HK-2 (cell line): ENCODE measurements around the gene ACTL10.
"Not testable (repeated sequence)": the region's sequence is repeated elsewhere in the genome, so short reads cannot be mapped to it uniquely, and the experiment has no call there.

Experiments used
- DNase-seq: peaks from one replicate; pipeline ENCODE4 v3.0.0-alpha.2; 2018; ENCODE audit not compliant: unreplicated experiment

The ACTL10 gene

DNA sequence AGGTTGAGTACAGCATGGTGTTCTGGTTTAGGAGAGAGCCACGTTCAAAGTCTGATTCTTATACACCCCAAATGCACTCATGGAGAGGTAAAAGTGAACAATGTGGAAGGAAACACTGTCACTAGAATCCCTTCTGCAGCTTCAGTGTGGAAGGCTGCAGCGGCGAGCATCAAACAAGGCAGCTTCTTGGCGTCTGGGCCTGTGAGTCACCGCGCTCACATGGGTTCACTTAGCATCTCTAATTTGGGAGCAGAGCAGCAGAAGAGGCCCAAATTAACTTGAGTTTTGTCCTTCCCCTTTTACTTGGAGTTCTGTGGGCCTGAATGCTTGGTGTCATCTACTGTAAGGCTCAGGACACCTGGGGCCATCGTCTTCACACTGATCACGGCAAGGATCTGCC lies 30.4 kb downstream of the ACTL10 start:
- no peak for DNase-seq

GRCh38 chr20:33698966-33699365 lies 32.2 kb downstream of the ACTL10 start:
- not testable (repeated sequence) for DNase-seq

GRCh38 chr20:33700696-33701441 lies 34.1 kb downstream of the ACTL10 start:
- DNase-seq, result not testable (repeated sequence)

GRCh38 chr20:33701629-33702450 lies 35.1 kb downstream of the ACTL10 start:
- DNase-seq, result no peak

DNA sequence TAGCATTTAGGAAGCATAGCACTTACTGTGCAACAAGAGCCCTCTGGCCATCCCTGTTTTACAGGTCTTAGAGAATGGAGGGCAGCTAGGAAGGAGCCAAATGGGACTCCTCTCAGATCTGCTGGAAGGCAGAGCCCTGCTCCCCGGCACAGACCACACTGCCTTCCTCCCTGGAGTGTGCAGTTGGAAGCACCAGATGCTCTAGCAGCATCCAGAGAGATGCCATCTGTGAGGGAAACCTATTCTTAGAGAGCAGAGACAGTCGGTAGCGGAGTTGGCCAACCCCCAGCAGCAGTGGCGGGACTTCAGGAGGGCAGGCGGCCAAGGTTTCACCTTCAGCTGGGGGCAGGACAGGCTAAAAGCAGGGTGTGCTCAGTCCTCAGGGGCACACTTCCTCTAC lies 36.1 kb downstream of the ACTL10 start:
- DNase-seq, result no peak

DNA sequence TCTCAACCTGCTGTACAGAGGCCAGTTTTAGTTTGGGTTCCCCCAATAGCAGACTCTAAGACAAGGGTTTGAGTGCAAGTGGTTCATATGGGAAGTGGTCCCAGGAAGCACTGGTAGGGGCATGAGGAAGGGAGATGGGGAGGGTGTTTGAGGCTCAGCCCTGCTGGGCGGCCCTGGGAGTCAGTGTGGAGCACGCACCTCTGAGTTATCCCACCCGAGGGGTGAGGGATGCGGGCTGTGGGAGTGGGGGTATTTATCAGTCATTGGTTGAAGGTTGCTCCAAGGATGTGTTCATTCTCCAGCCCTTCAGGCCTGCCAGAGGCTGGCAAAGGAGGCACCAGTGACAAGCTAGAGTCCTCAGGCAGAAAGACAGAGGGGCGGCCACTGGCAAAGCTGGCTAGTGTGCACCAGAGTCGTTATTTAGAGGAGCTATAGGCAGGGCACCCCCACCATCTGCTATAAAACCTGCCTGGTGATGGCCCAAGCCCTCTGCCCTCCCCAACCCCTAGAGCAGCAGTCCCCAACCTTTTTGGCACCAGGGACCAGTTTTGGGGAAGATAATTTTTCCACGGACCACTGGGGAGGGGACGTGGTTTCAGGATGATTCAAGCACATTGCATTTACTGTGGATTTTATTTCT lies 36.9 kb downstream of the ACTL10 start:
- no peak for DNase-seq

- DNase-seq, result no peak
Measured at GRCh38 chr20:33704197-33704924, 37.6 kb downstream of the ACTL10 start.

DNA sequence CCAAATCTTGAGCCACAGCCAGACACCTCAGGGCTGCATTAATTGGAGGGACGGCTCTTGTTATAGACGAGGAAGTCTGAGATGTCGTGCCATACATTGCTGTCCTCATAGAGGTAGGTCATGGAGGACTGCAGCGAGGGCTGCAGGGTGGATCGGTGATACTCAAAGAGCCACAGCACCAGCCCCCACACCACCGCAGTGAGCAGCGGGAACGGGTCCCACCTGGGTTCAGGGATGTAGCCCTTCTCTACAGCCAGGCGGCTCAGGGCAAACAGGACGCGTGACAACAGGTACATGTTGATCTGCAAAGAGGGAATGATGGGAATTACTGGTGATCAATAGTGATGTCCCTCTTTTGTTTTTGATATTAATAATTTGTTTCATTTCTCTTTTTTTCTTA lies 40.9 kb downstream of the ACTL10 start:
- no peak for DNase-seq

- DNase-seq, result no peak
Measured at GRCh38 chr20:33709398-33709797, 42.7 kb downstream of the ACTL10 start.

DNA sequence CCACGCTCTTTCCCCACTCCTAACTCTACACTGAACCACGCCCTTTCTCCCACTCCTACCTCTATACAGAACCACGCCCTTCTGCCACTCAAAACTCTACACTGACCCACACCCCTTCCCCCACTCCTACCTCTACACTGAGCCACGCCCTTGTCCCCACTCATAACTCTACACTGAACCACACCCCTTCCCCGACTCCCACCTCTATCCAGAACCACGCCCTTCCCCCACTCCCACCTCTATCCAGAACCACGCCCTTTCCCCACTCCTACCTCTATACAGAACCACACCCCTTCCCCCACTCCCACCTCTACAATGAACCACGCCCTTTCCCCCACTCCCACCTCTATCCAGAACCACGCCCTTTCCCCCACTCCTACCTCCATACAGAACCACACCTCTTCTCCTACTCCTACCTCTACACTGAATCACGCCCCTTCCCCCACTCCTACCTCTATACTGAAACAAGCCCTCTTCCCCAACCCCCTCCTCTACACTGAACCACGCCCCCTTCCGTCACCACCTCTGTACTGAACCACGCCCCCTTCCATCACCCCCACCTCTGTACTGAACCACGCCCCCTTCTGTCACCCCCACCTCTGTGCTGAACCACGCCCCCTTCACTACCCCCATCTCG lies 43.3 kb downstream of the ACTL10 start:
- no peak for DNase-seq

DNA sequence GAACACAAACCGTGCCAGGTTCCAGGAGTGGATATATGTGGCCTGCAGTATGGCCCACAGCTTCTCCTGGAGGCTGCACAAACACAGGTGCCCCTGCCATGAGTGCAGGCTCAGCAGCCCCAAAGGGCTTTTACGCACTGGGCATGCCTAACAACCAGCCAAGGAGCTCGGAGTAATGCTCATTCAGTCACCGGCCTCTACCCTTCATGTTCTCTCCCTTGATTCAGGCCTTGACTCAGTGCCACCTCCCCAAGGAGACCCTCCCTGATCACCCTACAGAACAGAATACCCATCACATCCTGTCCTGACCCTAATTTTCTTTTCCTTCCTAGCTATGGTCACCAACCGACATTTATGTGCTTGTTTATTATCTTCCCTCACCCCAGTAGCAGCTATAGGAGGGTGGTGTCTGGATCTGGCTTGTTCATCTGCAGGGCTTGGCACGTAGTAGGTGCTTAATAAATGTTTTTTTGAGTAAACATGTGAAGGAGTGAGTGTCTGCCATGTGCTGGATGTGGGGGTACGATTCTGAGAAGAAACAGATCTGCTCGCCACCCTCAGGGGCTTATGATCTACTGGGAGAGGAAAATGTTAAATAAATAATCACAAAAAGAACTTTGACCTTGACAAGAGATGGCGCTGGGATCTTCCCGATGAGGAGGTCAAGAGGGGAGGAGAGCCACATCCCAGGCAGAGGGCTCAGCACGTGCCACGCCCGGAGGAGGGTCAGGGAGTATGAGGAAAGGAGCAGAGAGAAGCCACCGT lies 44.1 kb downstream of the ACTL10 start:
- DNase-seq, result no peak

DNA sequence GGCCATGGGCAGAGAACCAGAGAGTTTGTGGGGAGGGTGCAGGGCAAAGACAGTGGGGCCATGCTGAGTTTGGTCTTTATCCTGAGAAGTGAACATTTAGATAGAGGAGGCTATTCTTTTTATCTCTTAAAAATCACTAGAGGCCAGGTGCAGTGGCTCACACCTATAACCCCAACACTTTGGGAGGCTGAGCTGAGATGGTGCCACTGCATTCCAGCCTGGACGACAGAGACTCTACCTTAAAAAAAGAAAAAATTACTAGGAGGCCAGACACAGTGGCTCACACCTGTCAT lies 44.6 kb downstream of the ACTL10 start:
- DNase-seq, result no peak

GRCh38 chr20:33713865-33714367 lies 47.2 kb downstream of the ACTL10 start:
- no peak for DNase-seq

GRCh38 chr20:33716498-33716897 lies 49.8 kb downstream of the ACTL10 start:
- DNase-seq, result no peak
